Measurements from ENCODE around the gene LAMA2. TPM values are rescaled to one million over a fixed set of nuclear protein-coding genes. Genes with fewer than 3 reads are reported as not detected.

Gene LAMA2
- total RNA-seq, 4 donors from 2014 or later: 154 to 331 (median 241) TPM

DNA sequence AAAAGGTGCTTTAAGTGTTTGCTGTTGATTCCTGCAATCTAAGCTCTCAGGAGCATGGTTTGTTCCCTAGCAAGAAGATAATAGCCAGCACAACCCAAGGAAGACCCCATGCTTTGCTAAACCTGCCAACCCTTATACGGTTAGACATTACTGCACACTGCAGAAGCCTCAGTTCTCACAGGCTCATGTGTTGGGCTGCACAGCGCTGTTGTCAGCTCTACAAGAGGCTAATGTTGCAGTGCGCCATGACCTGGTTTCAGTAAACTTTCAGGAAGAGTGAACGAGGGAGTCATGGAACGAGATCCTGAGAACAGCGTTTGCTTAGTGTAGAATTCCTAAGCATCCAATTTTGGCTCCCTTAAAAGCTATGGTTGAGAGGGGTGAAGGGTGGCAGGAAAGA, 608.5 kb downstream of the LAMA2 start:
- TF ChIP-seq, protein P1, sequence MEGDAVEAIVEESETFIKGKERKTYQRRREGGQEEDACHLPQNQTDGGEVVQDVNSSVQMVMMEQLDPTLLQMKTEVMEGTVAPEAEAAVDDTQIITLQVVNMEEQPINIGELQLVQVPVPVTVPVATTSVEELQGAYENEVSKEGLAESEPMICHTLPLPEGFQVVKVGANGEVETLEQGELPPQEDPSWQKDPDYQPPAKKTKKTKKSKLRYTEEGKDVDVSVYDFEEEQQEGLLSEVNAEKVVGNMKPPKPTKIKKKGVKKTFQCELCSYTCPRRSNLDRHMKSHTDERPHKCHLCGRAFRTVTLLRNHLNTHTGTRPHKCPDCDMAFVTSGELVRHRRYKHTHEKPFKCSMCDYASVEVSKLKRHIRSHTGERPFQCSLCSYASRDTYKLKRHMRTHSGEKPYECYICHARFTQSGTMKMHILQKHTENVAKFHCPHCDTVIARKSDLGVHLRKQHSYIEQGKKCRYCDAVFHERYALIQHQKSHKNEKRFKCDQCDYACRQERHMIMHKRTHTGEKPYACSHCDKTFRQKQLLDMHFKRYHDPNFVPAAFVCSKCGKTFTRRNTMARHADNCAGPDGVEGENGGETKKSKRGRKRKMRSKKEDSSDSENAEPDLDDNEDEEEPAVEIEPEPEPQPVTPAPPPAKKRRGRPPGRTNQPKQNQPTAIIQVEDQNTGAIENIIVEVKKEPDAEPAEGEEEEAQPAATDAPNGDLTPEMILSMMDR (IDR thresholded peaks at IDR 0.05; ENCODE audit: low read depth): no peak

DNA sequence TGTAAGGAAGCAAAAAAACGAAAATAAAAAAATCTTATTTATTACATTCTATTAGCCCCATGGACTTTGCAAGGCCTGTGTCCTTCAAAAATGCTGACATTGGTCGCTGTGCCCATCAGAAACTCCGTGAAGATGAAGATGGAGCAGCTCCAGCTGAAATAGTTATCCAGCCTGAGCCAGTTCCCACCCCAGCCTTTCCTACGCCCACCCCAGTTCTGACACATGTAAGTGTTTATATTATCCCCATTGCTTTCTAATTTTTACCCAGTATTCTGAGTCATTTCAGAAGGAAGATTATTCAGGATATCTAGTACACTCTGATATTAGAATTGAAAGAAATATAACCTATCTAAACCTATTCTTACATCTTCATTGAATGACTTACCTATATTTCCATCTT, 609.3 kb downstream of the LAMA2 start:
- TF ChIP-seq, protein P1 (IDR thresholded peaks at IDR 0.05; ENCODE audit: low read depth): no peak

DNA sequence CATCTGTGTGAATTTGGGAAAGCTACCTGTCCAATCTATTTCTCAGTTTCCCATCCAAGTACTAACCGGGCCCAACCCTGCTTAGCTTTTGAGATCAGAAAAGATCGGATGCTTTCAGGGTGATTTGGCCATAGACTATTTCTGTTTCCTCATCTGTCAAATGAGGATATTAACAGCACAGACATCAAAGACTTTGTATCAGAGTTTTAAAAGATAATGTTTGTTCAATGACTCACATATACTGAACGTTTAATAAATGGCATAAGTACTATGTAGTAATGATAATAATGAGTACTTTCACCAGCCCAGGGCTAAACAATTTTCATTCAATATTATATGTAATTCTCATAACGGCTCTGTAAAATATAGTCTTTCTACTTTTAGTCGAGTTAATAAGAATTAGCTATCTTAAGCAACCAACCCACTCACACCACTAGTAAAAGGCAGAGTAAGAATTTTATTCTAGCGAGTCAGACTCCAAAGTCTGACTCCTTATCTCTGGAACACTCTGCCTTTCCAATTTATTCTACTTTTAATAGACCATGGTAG, 610.5 kb downstream of the LAMA2 start:
- TF ChIP-seq, protein P1 (IDR thresholded peaks at IDR 0.05; ENCODE audit: low read depth): no peak

DNA sequence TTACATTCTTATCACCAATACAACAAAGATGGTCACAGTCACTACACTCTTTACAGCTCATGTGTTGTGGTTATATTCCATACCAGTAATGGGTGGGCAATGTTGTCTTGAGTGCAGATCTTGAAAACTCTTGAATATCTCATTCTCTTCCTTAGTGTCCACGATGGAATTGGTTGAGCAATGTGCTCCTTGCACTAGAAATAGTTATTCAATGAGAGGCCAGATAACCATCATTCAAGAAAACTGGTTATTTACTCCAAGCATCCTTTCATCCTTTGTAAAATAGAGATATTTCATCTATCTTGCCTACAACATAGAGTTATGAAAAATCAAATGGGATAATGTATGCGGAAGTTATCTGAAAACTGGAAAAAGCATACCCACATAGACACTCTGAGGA, 611.2 kb downstream of the LAMA2 start:
- TF ChIP-seq, protein P1 (IDR thresholded peaks at IDR 0.05; ENCODE audit: low read depth): no peak

DNA sequence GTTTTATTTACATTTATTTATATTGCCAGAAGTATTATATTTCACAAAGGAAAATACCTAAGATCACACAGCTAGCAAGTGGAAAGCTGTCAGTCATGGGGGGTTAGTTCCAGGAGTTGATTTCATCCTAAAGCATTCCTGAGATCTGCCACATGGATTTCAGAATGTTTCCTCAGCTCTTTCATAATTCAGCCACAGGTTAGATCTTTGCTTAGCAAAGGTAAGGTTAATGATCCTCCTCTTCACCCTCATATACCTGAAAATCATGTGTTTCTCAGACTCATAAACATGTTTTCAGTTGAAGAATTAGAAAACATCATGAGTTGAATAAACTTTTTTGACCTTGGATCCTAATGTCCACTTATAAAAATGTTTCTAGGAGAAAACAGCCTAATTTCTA, 611.6 kb downstream of the LAMA2 start:
- TF ChIP-seq, protein P1 (IDR thresholded peaks at IDR 0.05; ENCODE audit: low read depth): no peak

DNA sequence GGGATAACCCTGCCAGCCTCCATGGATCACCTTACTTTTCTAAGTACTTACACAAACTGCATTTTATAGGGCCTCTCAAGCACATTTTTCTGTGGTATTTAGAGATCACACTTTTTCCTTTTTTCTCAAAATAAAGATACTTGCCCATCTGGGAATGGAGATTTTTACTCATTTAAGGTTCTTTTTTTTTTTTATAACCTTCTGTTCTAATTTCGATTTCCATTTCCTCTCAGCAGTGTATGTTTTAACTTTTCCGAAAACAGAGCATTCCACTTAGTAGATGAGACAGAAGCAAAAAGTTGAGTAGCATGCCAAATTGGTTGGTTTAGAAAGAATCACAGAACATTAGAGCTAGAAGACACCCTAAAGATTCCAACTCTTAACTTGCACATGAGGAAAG, 612.7 kb downstream of the LAMA2 start:
- TF ChIP-seq, protein P1 (IDR thresholded peaks at IDR 0.05; ENCODE audit: low read depth): no peak

DNA sequence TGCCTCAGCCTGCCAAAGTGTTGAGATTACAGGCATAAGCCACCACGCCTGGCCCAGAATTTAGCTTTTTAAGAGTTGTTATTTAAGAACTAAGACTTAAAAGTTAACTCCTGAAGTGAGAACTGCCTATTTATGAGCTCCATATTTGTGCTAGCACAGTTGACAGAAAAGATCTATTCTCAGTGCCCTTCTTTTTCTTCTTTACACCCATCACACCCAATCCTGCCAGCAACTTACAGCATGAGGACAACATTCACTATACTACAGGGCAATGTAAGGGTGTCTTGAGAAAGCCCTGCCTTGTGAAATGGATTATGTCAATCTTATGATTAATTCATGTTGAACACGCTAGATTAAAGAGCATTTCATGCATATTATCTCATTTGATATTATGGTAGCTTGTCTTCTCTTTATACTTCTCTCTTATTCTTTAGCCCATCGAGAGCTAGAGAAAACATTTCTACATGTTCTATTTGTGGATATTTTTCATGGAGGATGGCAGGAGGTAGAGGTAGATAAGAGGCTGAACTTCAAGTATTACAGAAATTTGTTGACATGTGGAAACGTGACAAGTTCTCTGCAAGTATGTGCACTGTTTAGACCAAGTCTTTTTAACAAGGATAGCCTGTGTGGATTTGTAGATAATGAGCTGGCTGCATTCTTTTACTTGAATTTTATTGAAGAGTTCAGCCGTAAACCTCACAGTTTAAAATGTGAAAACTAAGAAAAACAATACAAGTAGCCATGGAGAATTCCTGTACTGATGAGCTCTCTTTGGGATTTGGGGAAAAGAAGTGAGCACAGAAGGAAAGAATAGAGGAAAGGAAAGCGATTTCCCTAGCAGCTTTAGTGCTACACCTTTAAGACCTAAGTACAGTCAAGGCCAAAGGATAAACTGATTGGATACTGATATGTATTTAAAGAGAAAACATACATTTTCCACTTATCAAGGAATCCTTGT, 614.8 kb downstream of the LAMA2 start:
- TF ChIP-seq, protein P1 (IDR thresholded peaks at IDR 0.05; ENCODE audit: low read depth): no peak

Measured in subcutaneous adipose tissue (tissue), 4 donors.